Keratinocyte (primary cell): ENCODE measurements around the gene STIM1. TPM values are rescaled to one million over a fixed set of nuclear protein-coding genes. Genes with fewer than 3 reads are reported as not detected.
A peak's percentile ranks its signal among the peaks of the same experiment; 100 is the strongest.

Experiments used
- DNase-seq: peaks from one replicate; pipeline ENCODE4 v3.0.0-alpha.2; 2011; ENCODE audit warnings: low read depth, missing footprints, low spot score
- FAIRE-seq: peaks from 2 replicates; lab custom pipeline; 2011; peaks lifted over from hg19 to GRCh38; lab: Jason Lieb, UNC
- H2AFZ ChIP-seq: 2 replicates; pipeline ENCODE4 v1.6.0; 2012; ENCODE audit warnings: low read length, control low read depth, inconsistent platforms; ENCODE audit not compliant: control insufficient read depth
- H3K27ac ChIP-seq: 2 replicates; pipeline ENCODE4 v1.5.1; 2011; ENCODE audit warnings: low read length; ENCODE audit not compliant: control insufficient read depth, insufficient read depth
- H3K27me3 ChIP-seq: 3 replicates; pipeline ENCODE4 v1.6.0; 2011; ENCODE audit warnings: low read length; ENCODE audit not compliant: control insufficient read depth, insufficient read depth; ENCODE audit errors: extremely low read depth
- H3K36me3 ChIP-seq, 2 experiments: 2 replicates in 1 of 2; 3 replicates in 1 of 2; pipeline ENCODE4 v1.5.1; 2011; ENCODE audit warnings: low read length in 2 of 2, mild to moderate bottlenecking in 1 of 2; ENCODE audit not compliant: control insufficient read depth in 2 of 2, insufficient read depth in 2 of 2; ENCODE audit errors: extremely low read depth in 1 of 2
- H3K4me1 ChIP-seq: 3 replicates; pipeline ENCODE4 v1.5.1; 2011; ENCODE audit warnings: low read length; ENCODE audit not compliant: control insufficient read depth, insufficient read depth; ENCODE audit errors: extremely low read depth
- H3K4me2 ChIP-seq: 3 replicates; pipeline ENCODE4 v1.6.0; 2011; ENCODE audit warnings: low read depth, low read length; ENCODE audit not compliant: control insufficient read depth, insufficient read depth; ENCODE audit errors: extremely low read depth
- H3K4me3 ChIP-seq, 3 experiments: fragments of 200-600 bp in 1 of 3; sonication (generic) in 1 of 3; 2 replicates in 2 of 3; 3 replicates in 1 of 3; pipeline ENCODE4 v1.5.1; 2011 to 2016; ENCODE audit warnings: low read length in 3 of 3, mild to moderate bottlenecking in 3 of 3, control low read depth in 2 of 3, inconsistent platforms in 1 of 3, low read depth in 1 of 3, mixed read lengths in 1 of 3, mixed run types in 1 of 3, moderate library complexity in 1 of 3; ENCODE audit not compliant: control insufficient read depth in 2 of 3, insufficient read depth in 2 of 3; ENCODE audit errors: extremely low read depth in 1 of 3
- H3K79me2 ChIP-seq: 2 replicates; pipeline ENCODE4 v1.6.0; 2012; ENCODE audit warnings: low read length; ENCODE audit not compliant: control insufficient read depth, insufficient read depth
- H3K9ac ChIP-seq: 3 replicates; pipeline ENCODE4 v1.6.0; 2011; ENCODE audit warnings: low read length; ENCODE audit not compliant: control insufficient read depth, insufficient read depth; ENCODE audit errors: extremely low read depth
- H3K9me1 ChIP-seq: 3 replicates; pipeline ENCODE4 v1.6.0; 2011; ENCODE audit warnings: low read length; ENCODE audit not compliant: control insufficient read depth, insufficient read depth; ENCODE audit errors: extremely low read depth
- H3K9me3 ChIP-seq: 2 replicates; pipeline ENCODE4 v1.5.1; 2012; ENCODE audit warnings: low read depth, low read length; ENCODE audit not compliant: control insufficient read depth
- H4K20me1 ChIP-seq: 3 replicates; pipeline ENCODE4 v1.6.0; 2011; ENCODE audit warnings: low read length; ENCODE audit not compliant: control insufficient read depth, insufficient read depth; ENCODE audit errors: extremely low read depth
- EZH2 ChIP-seq: IDR thresholded peaks from one replicate; pipeline ENCODE4 v1.6.1; 2012; ENCODE audit warnings: inconsistent platforms, mild to moderate bottlenecking, low read length, moderate library complexity
- dilution Hi-C: fragments of 300-500 bp; cut with MboI; formaldehyde crosslinking; loops from one replicate; pipeline ENCODE4 v1.7.0; 2020; ENCODE audit warnings: low sequenced_read_pairs; ENCODE audit not compliant: extremely low pct_ligation_motif_present
- polyA plus RNA-seq, 5 experiments: library from polyadenylated mRNA; depleted of rRNA in 3 of 5; stranded (reverse) in 3 of 5; stranded (forward) in 1 of 5; unstranded in 1 of 5; fragments of >200 nt; gene quantifications; 1 replicate in 1 of 5; 2 replicates in 3 of 5; 3 replicates in 1 of 5; pipeline versions ENCODE4 v1.2.1 to v1.2.3, GENCODE V29; 2011 to 2012; ENCODE audit warnings: missing spikeins in 2 of 5, low read depth in 1 of 5, low replicate concordance in 1 of 5
- TF ChIP-seq, protein P1 (sequence below), 3 experiments: IDR thresholded peaks in 1 of 3; conservative IDR thresholded peaks in 1 of 3; optimal IDR thresholded peaks in 1 of 3; 2 replicates in 2 of 3; 3 replicates in 1 of 3; pipeline versions ENCODE3 to v1.5.1; 2011; ENCODE audit warnings: low read length in 3 of 3, mild to moderate bottlenecking in 3 of 3, moderate library complexity in 2 of 3, control low read depth in 1 of 3, inconsistent platforms in 1 of 3; ENCODE audit not compliant: insufficient read depth in 2 of 3; ENCODE audit errors: extremely low read depth in 1 of 3

STIM1 gene
- polyA plus RNA-seq, 1 donor (not counting 4 experiments of a cell fraction or from before 2014, with no cell fraction given): 23.7 TPM

DNA sequence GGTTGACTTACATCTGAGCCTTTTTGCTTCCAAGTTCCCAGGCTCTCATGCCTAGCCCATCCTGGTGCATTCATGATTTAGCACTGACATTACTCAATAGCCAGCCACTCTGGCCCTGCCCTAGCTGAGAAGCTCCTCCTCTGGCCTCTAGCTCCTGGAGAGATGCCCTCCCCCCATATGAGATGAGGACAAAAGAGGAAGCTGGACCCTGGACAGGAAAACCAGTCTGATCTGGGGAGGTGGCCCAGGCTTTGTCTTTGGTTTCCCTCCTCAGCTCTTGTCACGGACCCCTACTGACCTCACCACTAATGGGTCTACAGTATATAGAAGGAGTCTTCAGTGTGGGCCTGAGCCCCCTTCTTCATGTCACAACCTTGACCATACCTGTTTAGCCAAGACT is 17.7 kb upstream of the STIM1 start:
- TF ChIP-seq, protein P1, sequence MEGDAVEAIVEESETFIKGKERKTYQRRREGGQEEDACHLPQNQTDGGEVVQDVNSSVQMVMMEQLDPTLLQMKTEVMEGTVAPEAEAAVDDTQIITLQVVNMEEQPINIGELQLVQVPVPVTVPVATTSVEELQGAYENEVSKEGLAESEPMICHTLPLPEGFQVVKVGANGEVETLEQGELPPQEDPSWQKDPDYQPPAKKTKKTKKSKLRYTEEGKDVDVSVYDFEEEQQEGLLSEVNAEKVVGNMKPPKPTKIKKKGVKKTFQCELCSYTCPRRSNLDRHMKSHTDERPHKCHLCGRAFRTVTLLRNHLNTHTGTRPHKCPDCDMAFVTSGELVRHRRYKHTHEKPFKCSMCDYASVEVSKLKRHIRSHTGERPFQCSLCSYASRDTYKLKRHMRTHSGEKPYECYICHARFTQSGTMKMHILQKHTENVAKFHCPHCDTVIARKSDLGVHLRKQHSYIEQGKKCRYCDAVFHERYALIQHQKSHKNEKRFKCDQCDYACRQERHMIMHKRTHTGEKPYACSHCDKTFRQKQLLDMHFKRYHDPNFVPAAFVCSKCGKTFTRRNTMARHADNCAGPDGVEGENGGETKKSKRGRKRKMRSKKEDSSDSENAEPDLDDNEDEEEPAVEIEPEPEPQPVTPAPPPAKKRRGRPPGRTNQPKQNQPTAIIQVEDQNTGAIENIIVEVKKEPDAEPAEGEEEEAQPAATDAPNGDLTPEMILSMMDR (optimal IDR thresholded peaks at IDR 0.05 in 1 of 3, IDR thresholded peaks at IDR 0.05 in 1 of 3, conservative IDR thresholded peaks at IDR 0.05 in 1 of 3; ENCODE audit: extremely low read depth in 1 of 3, insufficient read depth in 2 of 3, low read length in 3 of 3): no peak
- TF ChIP-seq EZH2: no peak
- Histone ChIP-seq H2AFZ (no peak overlapping the region), H3K4me3 (no peak overlapping the region), H3K79me2 (peaks cover 75% of the 10 kb centered on the region), H3K9me1 (peaks cover 2% of the 10 kb centered on the region), H3K9me3 (no peaks in the 10 kb centered on the region), H3K4me1 (peaks cover 34% of the 10 kb centered on the region), H3K36me3 (peaks cover 3 to 11% of the 10 kb centered on the region in 2 experiments), H4K20me1 (peaks cover 3% of the 10 kb centered on the region), H3K4me2 (no peak overlapping the region), H3K27me3 (no peaks in the 10 kb centered on the region), H3K27ac (no peak overlapping the region), H3K9ac (no peak overlapping the region)
- dilution Hi-C loops: no loop called here
- DNase-seq (no peak), FAIRE-seq (no peak)

DNA sequence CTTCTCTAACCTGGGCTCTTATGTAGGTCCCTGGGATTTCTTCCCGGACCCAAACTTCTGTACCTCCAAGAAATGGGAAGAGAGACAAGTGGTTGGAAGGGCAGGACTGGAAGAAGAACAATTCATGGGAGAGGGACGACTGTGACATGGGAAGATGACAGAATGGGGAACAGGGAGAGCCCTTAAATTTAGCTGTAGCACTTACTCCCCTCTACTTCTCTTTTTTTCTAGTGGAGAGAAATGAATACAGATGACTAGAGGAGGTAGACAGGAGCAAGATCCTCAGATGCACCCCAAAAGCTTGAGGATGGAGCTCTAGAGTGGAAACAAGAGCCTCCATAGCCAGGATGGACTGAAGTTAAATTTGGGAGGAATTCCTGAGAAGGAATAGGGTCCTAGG is 17.0 kb upstream of the STIM1 start:
- H3K79me2 ChIP-seq: peaks cover 68% of the 10 kb centered on the region
- FAIRE-seq: no peak
- H4K20me1 ChIP-seq: peaks cover 3% of the 10 kb centered on the region
- H3K9me3 ChIP-seq: no peaks in the 10 kb centered on the region
- no peak overlapping the region for H3K4me3 ChIP-seq
- dilution Hi-C loops: no loop called here
- H3K27ac ChIP-seq: no peak overlapping the region
- H2AFZ ChIP-seq: no peak overlapping the region
- no peak for DNase-seq
- peaks cover 2% of the 10 kb centered on the region for H3K9me1 ChIP-seq
- peak overlapping the region; percentile 7 for H3K4me2 ChIP-seq
- no peaks in the 10 kb centered on the region for H3K27me3 ChIP-seq
- peaks cover 3 to 11% of the 10 kb centered on the region in 2 experiments for H3K36me3 ChIP-seq
- no peak overlapping the region for H3K9ac ChIP-seq
- peaks cover 34% of the 10 kb centered on the region for H3K4me1 ChIP-seq
- TF ChIP-seq, protein P1 (optimal IDR thresholded peaks at IDR 0.05 in 1 of 3, IDR thresholded peaks at IDR 0.05 in 1 of 3, conservative IDR thresholded peaks at IDR 0.05 in 1 of 3; ENCODE audit: extremely low read depth in 1 of 3, insufficient read depth in 2 of 3, low read length in 3 of 3): no peak
- TF ChIP-seq EZH2: no peak
